H1 (cell line): ENCODE results near the gene PLCB4. TPM values are rescaled to one million over a fixed set of nuclear protein-coding genes. Genes with fewer than 3 reads are reported as not detected.

Source experiments
- CTCF ChIA-PET: fragments of 300-600 bp; sonication (Branson Sonifier 250); formaldehyde crosslinking; loops from one replicate; lab custom pipeline; 2021; ENCODE audit not compliant: partially characterized antibody; lab: Charles Lee
- POLR2A ChIA-PET: fragments of 300-600 bp; sonication (Branson Sonifier 250); formaldehyde crosslinking; loops from one replicate; lab custom pipeline; 2021; ENCODE audit warnings: inconsistent platforms; ENCODE audit not compliant: partially characterized antibody; lab: Charles Lee
- DNase-seq, 2 experiments: peaks; one replicate each; pipeline versions ENCODE4 v3.0.0 to v3.0.0-alpha.2; 2010 to 2022; ENCODE audit warnings: low spot score in 2 of 2, low read depth in 1 of 2, mixed read lengths in 1 of 2
- FAIRE-seq: peaks from 2 replicates; lab custom pipeline; 2011; peaks lifted over from hg19 to GRCh38; lab: Jason Lieb, UNC
- H2AFZ ChIP-seq: 2 replicates; pipeline ENCODE4 v1.8.1; 2012; ENCODE audit warnings: low read length, inconsistent platforms
- H2AK5ac ChIP-seq: 2 replicates; pipeline ENCODE4 v1.6.1; 2013; ENCODE audit warnings: low read depth, low read length
- H2BK120ac ChIP-seq: replicated peaks from 2 replicates; pipeline ENCODE3; 2013; ENCODE audit warnings: low read depth, low read length, inconsistent platforms
- H2BK12ac ChIP-seq: 2 replicates; pipeline ENCODE4 v1.6.1; 2013; ENCODE audit warnings: low read depth, low read length
- H2BK15ac ChIP-seq: 2 replicates; pipeline ENCODE4 v1.6.1; 2013; ENCODE audit warnings: low read length
- H2BK20ac ChIP-seq: 2 replicates; pipeline ENCODE4 v1.6.1; 2013; ENCODE audit warnings: low read length
- H2BK5ac ChIP-seq: 2 replicates; pipeline ENCODE4 v1.6.1; 2013; ENCODE audit warnings: low read depth, low read length
- H3K14ac ChIP-seq: 2 replicates; pipeline ENCODE4 v1.6.1; 2013; ENCODE audit warnings: inconsistent platforms; ENCODE audit not compliant: insufficient read length
- H3K18ac ChIP-seq: 2 replicates; pipeline ENCODE4 v1.6.1; 2013; ENCODE audit warnings: low read length; ENCODE audit errors: extremely low read depth
- H3K23ac ChIP-seq: 2 replicates; pipeline ENCODE4 v1.6.1; 2013; ENCODE audit warnings: inconsistent platforms; ENCODE audit not compliant: insufficient read length
- H3K23me2 ChIP-seq: 2 replicates; pipeline ENCODE4 v1.6.1; 2013; ENCODE audit warnings: low read depth, low read length
- H3K27ac ChIP-seq: 2 replicates; pipeline ENCODE4 v1.6.1; 2011; ENCODE audit warnings: low read depth, low read length, inconsistent platforms
- H3K27me3 ChIP-seq, 4 experiments: replicated peaks in 1 of 4; 1 replicate in 1 of 4; 2 replicates in 3 of 4; pipeline versions ENCODE4 v1.6.1 to v1.8.1; 2011 to 2013; ENCODE audit warnings: low read length in 3 of 4, mild to moderate bottlenecking in 3 of 4, inconsistent platforms in 2 of 4, mixed read lengths in 2 of 4, moderate library complexity in 1 of 4; ENCODE audit not compliant: control insufficient read depth in 3 of 4, insufficient read depth in 3 of 4; ENCODE audit errors: extremely low read depth in 1 of 4
- H3K36me3 ChIP-seq, 4 experiments: 2 replicates each; pipeline versions ENCODE4 v1.6.1 to v1.8.1; 2011 to 2013; ENCODE audit warnings: mild to moderate bottlenecking in 4 of 4, low read length in 3 of 4, moderate library complexity in 2 of 4, control low read depth in 1 of 4, inconsistent platforms in 1 of 4; ENCODE audit not compliant: insufficient read depth in 4 of 4, control insufficient read depth in 2 of 4
- H3K4ac ChIP-seq: replicated peaks from 2 replicates; pipeline ENCODE3; 2013; ENCODE audit warnings: low read length, low read depth, mixed read lengths, inconsistent platforms; ENCODE audit not compliant: insufficient read length
- H3K4me1 ChIP-seq, 4 experiments: replicated peaks in 1 of 4; 1 replicate in 1 of 4; 2 replicates in 3 of 4; pipeline versions ENCODE4 v1.6.1 to v1.8.1; 2011 to 2013; ENCODE audit warnings: low read length in 3 of 4, inconsistent platforms in 2 of 4, mixed read lengths in 1 of 4; ENCODE audit not compliant: insufficient read depth in 4 of 4, control insufficient read depth in 3 of 4
- H3K4me2 ChIP-seq, 2 experiments: 2 replicates each; pipeline versions ENCODE4 v1.6.1 to v1.8.1; 2011 to 2013; ENCODE audit warnings: low read depth in 2 of 2, low read length in 2 of 2, control low read depth in 1 of 2, inconsistent platforms in 1 of 2, mild to moderate bottlenecking in 1 of 2; ENCODE audit not compliant: insufficient read depth in 1 of 2
- H3K4me3 ChIP-seq, 4 experiments: fragments of 200-600, 300-600 bp in 1 of 4; sonication (generic), shearing (Covaris generic), sonication (Bioruptor Twin) in 1 of 4; 2 replicates each; pipeline versions ENCODE4 v1.5.1 to v1.8.1; 2011 to 2016; ENCODE audit warnings: low read length in 4 of 4, low read depth in 3 of 4, control low read depth in 2 of 4, inconsistent platforms in 2 of 4, mild to moderate bottlenecking in 2 of 4, mixed read lengths in 1 of 4, moderate library complexity in 1 of 4; ENCODE audit not compliant: insufficient read depth in 2 of 4; ENCODE audit errors: extremely low read depth in 1 of 4
- H3K56ac ChIP-seq: replicated peaks from 2 replicates; pipeline ENCODE3; 2013; ENCODE audit warnings: low read depth, mild to moderate bottlenecking, mixed read lengths, low read length, inconsistent platforms; ENCODE audit not compliant: insufficient read length
- H3K79me1 ChIP-seq: 2 replicates; pipeline ENCODE4 v1.6.1; 2013; ENCODE audit warnings: low read depth, low read length, control low read depth
- H3K79me2 ChIP-seq, 2 experiments: 2 replicates each; pipeline versions ENCODE4 v1.6.1 to v1.8.1; 2012 to 2013; ENCODE audit warnings: low read length in 2 of 2, mild to moderate bottlenecking in 2 of 2, inconsistent platforms in 1 of 2; ENCODE audit not compliant: insufficient read depth in 2 of 2, control insufficient read depth in 1 of 2
- H3K9ac ChIP-seq, 4 experiments: replicated peaks in 1 of 4; 1 replicate in 1 of 4; 2 replicates in 3 of 4; pipeline versions ENCODE4 v1.6.1 to v1.8.1; 2011 to 2013; ENCODE audit warnings: low read depth in 3 of 4, low read length in 3 of 4, control low read depth in 2 of 4, mild to moderate bottlenecking in 2 of 4, moderate library complexity in 2 of 4, inconsistent platforms in 1 of 4; ENCODE audit errors: extremely low read depth in 1 of 4
- H3K9me3 ChIP-seq, 2 experiments: 2 replicates each; pipeline versions ENCODE4 v1.6.1 to v1.8.1; 2012 to 2013; ENCODE audit warnings: mild to moderate bottlenecking in 2 of 2, moderate library complexity in 2 of 2, control low read depth in 1 of 2, inconsistent platforms in 1 of 2, low read depth in 1 of 2, low read length in 1 of 2, mixed read lengths in 1 of 2; ENCODE audit not compliant: insufficient read depth in 2 of 2
- H4K20me1 ChIP-seq, 2 experiments: replicated peaks in 1 of 2; 2 replicates each; pipeline versions ENCODE3 to v1.8.1; 2011 to 2013; ENCODE audit warnings: inconsistent platforms in 2 of 2, low read length in 2 of 2, mild to moderate bottlenecking in 1 of 2; ENCODE audit not compliant: insufficient read depth in 2 of 2, control insufficient read depth in 1 of 2
- H4K5ac ChIP-seq: 2 replicates; pipeline ENCODE4 v1.6.1; 2013; ENCODE audit warnings: low read length, low read depth, mixed read lengths, inconsistent platforms; ENCODE audit not compliant: insufficient read length
- H4K8ac ChIP-seq: 2 replicates; pipeline ENCODE4 v1.8.0; 2013; ENCODE audit warnings: mild to moderate bottlenecking, moderate library complexity, low read length, inconsistent platforms; ENCODE audit not compliant: insufficient read depth; ENCODE audit errors: extremely low read depth
- H4K91ac ChIP-seq: replicated peaks from 2 replicates; pipeline ENCODE3; 2013; ENCODE audit warnings: low read length, mixed read lengths, inconsistent platforms; ENCODE audit not compliant: insufficient read length
- CHD2 ChIP-seq: IDR thresholded peaks from 2 replicates; pipeline ENCODE4 v1.6.1; 2012; ENCODE audit warnings: low read length, improper control_type of control experiment
- FOSL1 ChIP-seq: IDR thresholded peaks from 2 replicates; pipeline ENCODE4 v1.6.1; 2011; ENCODE audit warnings: mild to moderate bottlenecking, low read depth, low read length, moderate library complexity; ENCODE audit not compliant: insufficient read depth
- JUN ChIP-seq: IDR thresholded peaks from 2 replicates; pipeline ENCODE4 v1.6.1; 2011; ENCODE audit warnings: low read depth, mild to moderate bottlenecking, improper control_type of control experiment, low read length
- SIX5 ChIP-seq: IDR thresholded peaks from 2 replicates; pipeline ENCODE4 v1.6.1; 2011; ENCODE audit warnings: mild to moderate bottlenecking, low read depth, low read length
- SP4 ChIP-seq: IDR thresholded peaks from 2 replicates; pipeline ENCODE4 v1.6.1; 2012; ENCODE audit warnings: low read length, inconsistent platforms
- TEAD4 ChIP-seq: IDR thresholded peaks from 2 replicates; pipeline ENCODE4 v1.6.1; 2012; ENCODE audit warnings: low read depth, low read length, inconsistent platforms, mixed read lengths
- WGBS, 2 experiments: shearing (Covaris generic) in 1 of 2; methylation state at CpG; one replicate each; pipeline versions ENCODE4 v1.1.6 to v1.1.7; 2013 to 2015; ENCODE audit warnings: low lambda C conversion rate in 2 of 2, mixed read lengths in 2 of 2, inconsistent platforms in 1 of 2, low coverage in 1 of 2, missing lambda C conversion rate in 1 of 2; ENCODE audit not compliant: insufficient replicate concordance in 2 of 2, insufficient coverage in 1 of 2, insufficient read length in 1 of 2; ENCODE audit errors: extremely low coverage in 1 of 2, missing lambda C conversion rate in 1 of 2; 5-methylcytosine and 5-hydroxymethylcytosine counted together
- polyA plus RNA-seq, 7 experiments: library from polyadenylated mRNA; depleted of rRNA in 3 of 7; stranded (reverse) in 5 of 7; unstranded in 2 of 7; fragments of >200 nt in 5 of 7; fragments of 200-250 nt in 2 of 7; gene quantifications; 1 replicate in 5 of 7; 2 replicates in 1 of 7; 4 replicates in 1 of 7; pipeline versions ENCODE4 v1.2.1 to v1.2.3, GENCODE V29; 2011 to 2013; ENCODE audit warnings: missing spikeins in 2 of 7, mixed read lengths in 2 of 7
- total RNA-seq: library from RNA; stranded (reverse); fragmentation: NEBNext Ultra II Directional; extraction: Animal tissue kit (Norgen Biotek cat#: 25700); gene quantifications from 2 replicates; pipeline ENCODE4 v1.2.1, GENCODE V29; 2021
- TF ChIP-seq, protein P1 (sequence below): IDR thresholded peaks from 2 replicates; pipeline ENCODE4 v1.6.1; 2012; ENCODE audit warnings: inconsistent platforms

Gene PLCB4
- total and polyA plus RNA-seq, 2 of the 8 experiments (the other 6 are each of a cell fraction or from before 2014, with no cell fraction given) = 3.2 to 14.1 TPM

DNA sequence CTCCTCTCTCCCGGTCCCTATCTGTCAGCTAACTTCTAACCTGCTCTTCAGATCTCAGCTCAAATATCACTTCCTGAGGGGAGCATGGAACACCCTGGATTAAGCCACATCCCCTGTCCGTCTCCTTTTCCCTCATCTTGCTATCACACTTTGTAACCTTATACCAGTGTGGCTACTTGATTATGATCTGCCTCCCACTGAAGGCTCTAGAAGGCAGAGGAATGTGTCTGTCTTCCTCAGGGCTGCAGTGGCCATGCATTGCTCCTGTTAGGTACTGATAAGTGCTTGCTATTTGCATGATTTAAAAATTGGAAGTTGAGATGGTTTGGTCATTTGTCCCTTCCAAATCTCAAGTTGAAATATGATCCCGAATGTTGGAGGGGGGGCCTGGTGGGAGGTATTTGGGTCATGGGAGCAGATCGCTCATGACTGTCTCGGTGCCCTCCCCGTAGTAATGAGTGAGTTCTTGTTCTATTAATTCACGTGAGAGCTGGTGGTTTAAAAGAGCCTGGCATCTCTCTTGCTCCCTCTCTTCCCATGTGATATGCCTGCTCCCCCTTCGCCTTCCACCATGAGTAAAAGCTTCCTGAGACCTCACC, 71.4 kb downstream of the PLCB4 start:
- Histone ChIP-seq H3K4me3 (no peak overlapping the region), H3K27ac (no peak overlapping the region), H3K79me2 (no peaks in the 10 kb centered on the region), H2BK12ac (no peak overlapping the region), H3K27me3 (no peaks in the 10 kb centered on the region), H4K91ac (no peak overlapping the region), H3K23me2 (no peaks in the 10 kb centered on the region), H3K56ac (no peak overlapping the region), H3K4me1 (peaks cover 0 to 3% (median under 1%) of the 10 kb centered on the region in 4 experiments; a peak in 2 of 7 replicates), H3K9ac (no peak overlapping the region), H3K23ac (no peak overlapping the region), H2BK15ac (no peak overlapping the region), H2AFZ (no peak overlapping the region), H4K8ac (no peak overlapping the region), H3K36me3 (no peaks in the 10 kb centered on the region), H3K4ac (no peak overlapping the region), H2BK5ac (no peak overlapping the region), H3K14ac (no peak overlapping the region), H4K20me1 (no peaks in the 10 kb centered on the region), H3K9me3 (no peaks in the 10 kb centered on the region), H3K4me2 (no peak overlapping the region), H2AK5ac (no peak overlapping the region), H2BK120ac (no peak overlapping the region), H3K79me1 (no peaks in the 10 kb centered on the region), H4K5ac (no peak overlapping the region), H3K18ac (no peak overlapping the region), H2BK20ac (no peak overlapping the region)
- ChIA-PET POLR2A (interaction anchor here (1.3 kb wide), 1 partner anchor 9 kb away, joined by 3 read pairs; no protein-coding TSS in a partner anchor), CTCF (interaction anchor here (0.9 to 1.5 kb wide), 2 partner anchors 11 to 15 kb away, joined by 3 read pairs; no protein-coding TSS in a partner anchor)
- DNase-seq (no peak), FAIRE-seq (no peak)
- WGBS, 2 experiments = 90% methylated on average over 8 of the region's 8 CpGs; no CpG with 5 or more reads in 1 of the 2 experiments
- TF ChIP-seq TEAD4 (no peak), CHD2 (no peak), FOSL1 (no peak), JUN (no peak), SIX5 (no peak), SP4 (no peak)
- TF ChIP-seq, protein P1, sequence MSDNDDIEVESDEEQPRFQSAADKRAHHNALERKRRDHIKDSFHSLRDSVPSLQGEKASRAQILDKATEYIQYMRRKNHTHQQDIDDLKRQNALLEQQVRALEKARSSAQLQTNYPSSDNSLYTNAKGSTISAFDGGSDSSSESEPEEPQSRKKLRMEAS = no peak
